Mucosa of descending colon (tissue), 3 donors: ENCODE results near the gene MAN2C1. TPM values are rescaled to one million over a fixed set of nuclear protein-coding genes. Genes with fewer than 3 reads are reported as not detected.
"Not testable (repeated sequence)": the region's sequence is repeated elsewhere in the genome, so short reads cannot be mapped to it uniquely, and the experiment has no call there.

ENCODE experiments used
- ATAC-seq: fragments of 200-7000 bp; cut with Tn5 transposase; one replicate; pipeline ENCODE4 v1.9.1; 2020; ENCODE audit warnings: mild to moderate bottlenecking, moderate library complexity
- DNase-seq, 3 donors: peaks; one replicate each; pipeline ENCODE4 v3.0.0-alpha.2; 2020
- H3K36me3 ChIP-seq: fragments of 200-600 bp; one replicate; pipeline ENCODE4 v1.8.0; 2021; ENCODE audit warnings: low read depth, mild to moderate bottlenecking
- H3K4me1 ChIP-seq: fragments of 200-600 bp; one replicate; pipeline ENCODE4 v1.8.0; 2021; ENCODE audit warnings: low read depth, mild to moderate bottlenecking
- H3K4me3 ChIP-seq: fragments of 200-600 bp; one replicate; pipeline ENCODE4 v1.8.0; 2021; ENCODE audit warnings: mild to moderate bottlenecking
- H3K9me3 ChIP-seq: fragments of 200-600 bp; one replicate; pipeline ENCODE4 v1.8.0; 2021; ENCODE audit warnings: mild to moderate bottlenecking
- CTCF ChIP-seq: fragments of 200-600 bp; IDR thresholded peaks from one replicate; pipeline ENCODE4 v1.8.0; 2022; ENCODE audit warnings: antibody characterized with exemption, mild to moderate bottlenecking
- intact Hi-C, 2 donors: fragments of 100-400 bp; cut with DNase I in 1 of 2; cut with micrococcal nuclease in 1 of 2; formaldehyde crosslinking; loops; one replicate each; pipeline versions ENCODE4 v1.11.0 to v1.11.1; 2022; cut with DNase I, micrococcal nuclease
- total RNA-seq, 3 donors: library from RNA; stranded (reverse); fragmentation: NEBNext Ultra II Directional in 2 of 3; extraction: Animal tissue kit (Norgen Biotek cat#: 25700) in 2 of 3; gene quantifications; one replicate each; pipeline versions ENCODE4 v1.2.1 to v1.2.4, GENCODE V29; 2021 to 2023
- donor health status: DM: no; HTN: no; CAD: no; lungs with moderate emphysema.
- donor health status: DM: no; HTN: no; CAD: no.
- donor health status: DM: no; HTN: yes; CAD: no.

MAN2C1 gene
- total RNA-seq, 3 donors from 2014 or later: 192 to 239 (median 217) TPM

GRCh38 chr15:75321711-75322110 lies 46.7 kb downstream of the MAN2C1 start:
- Histone ChIP-seq H3K36me3 (no peaks in the 10 kb centered on the region), H3K4me1 (no peaks in the 10 kb centered on the region), H3K4me3 (no peak overlapping the region), H3K9me3 (no peaks in the 10 kb centered on the region)
- intact Hi-C loops: no loop called here
- ATAC-seq (no peak), DNase-seq (no peak)
- no peak for TF ChIP-seq CTCF

- H3K36me3 ChIP-seq, H3K4me1 ChIP-seq, H3K9me3 ChIP-seq, ATAC-seq, intact Hi-C loops, DNase-seq, H3K4me3 ChIP-seq: not testable (repeated sequence)
Observed at GRCh38 chr15:75319231-75319897, 49.0 kb downstream of the MAN2C1 start.

DNA sequence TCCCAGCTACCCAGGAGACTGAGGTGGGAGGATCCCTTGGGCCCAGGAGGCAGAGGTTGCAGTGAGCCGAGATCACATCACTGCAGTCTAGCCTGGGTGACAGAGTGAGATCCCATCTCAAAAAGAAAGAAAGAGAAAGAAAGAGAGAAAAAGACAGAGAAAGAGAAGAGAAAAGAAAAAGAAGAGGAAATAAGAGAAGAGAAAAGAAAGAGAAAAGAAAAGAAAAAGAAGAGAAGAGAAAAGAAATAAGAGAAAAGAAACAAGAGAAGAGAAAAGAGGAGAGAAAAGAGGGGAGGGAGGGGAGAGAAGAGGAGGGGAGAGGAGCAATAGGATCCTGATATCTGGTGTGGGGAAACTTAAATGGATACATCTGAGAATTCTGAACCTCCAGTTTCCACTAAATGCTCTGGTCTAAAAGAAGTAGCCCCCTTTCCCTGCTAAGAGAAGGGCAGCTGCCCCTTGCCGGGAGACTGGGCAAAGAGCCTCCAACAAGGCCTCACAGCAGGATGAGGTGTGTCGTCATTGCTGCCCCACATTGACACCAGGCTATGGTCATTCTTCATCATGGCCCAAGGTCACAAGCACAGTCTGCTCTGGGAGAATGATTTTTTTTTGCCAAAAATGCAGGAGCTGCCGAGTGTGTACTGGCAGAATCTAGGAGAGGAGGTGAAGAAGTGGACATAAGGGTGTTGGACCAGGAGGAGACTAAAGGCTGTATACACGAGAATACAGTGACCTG lies 53.7 kb downstream of the MAN2C1 start:
- intact Hi-C loops: no loop called here
- no peak for TF ChIP-seq CTCF
- ATAC-seq: no peak
- Histone ChIP-seq H3K36me3 (no peaks in the 10 kb centered on the region), H3K9me3 (no peaks in the 10 kb centered on the region), H3K4me1 (no peaks in the 10 kb centered on the region), H3K4me3 (no peak overlapping the region)
- no peak for DNase-seq

DNA sequence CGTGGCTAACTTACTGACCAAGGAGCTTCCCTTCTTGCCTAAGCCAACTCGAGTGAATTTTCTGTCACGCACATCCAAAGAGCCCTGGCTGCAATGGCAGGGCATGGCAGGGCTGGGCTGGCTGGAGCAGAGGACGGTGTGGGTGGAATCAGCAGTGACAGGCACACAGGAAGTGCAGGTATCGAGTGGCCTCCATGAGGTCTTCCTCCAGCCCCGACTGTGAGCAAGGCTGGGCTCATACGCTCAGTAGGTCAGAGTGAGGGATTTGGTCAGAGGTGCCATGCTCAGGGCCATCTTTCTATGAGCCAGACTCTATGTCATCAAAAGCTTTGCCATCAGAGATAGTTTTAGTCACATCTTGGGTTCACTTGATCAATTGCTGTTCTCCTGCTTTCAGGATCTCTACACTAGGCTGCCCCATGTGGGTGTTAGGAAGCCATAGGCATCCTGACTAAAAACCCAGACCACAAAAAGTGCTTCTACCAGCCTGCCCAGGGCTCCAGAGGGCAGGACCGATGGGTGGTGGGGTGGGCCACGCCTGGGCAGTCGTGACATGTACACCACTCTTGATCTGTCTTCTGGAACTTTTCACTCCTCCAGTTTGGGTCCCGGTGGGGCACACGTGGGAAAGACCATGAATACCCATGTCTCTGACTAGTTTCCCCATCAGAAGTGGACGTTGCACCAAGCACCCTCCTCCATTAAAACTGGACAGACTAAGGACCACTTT lies 55.1 kb downstream of the MAN2C1 start:
- no peak for ATAC-seq

DNA sequence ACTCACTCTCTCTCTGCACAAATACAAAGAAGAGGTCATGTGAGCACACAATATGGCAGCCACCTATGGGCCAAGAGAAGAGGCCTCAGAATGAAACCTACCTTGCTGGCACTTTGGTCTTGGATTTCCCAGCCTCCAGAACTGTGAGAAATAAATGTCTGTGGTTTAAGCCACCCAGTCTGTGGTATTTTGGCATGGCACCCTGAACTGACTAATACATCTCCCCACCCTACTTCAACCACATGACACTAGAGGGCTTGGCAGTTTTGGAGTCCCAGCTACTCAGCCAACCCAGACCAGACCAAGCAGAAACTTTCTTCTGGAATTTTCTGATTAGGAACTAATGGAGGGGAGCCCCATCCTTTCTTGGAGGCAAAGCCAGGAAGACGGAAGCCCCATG lies 55.9 kb downstream of the MAN2C1 start:
- H3K36me3 ChIP-seq, intact Hi-C loops: not testable (repeated sequence)

More for the DNA sequence above, 55.1 kb downstream of the MAN2C1 start:
- Histone ChIP-seq H3K36me3 (no peaks in the 10 kb centered on the region), H3K9me3 (no peaks in the 10 kb centered on the region), H3K4me1 (no peaks in the 10 kb centered on the region), H3K4me3 (no peak overlapping the region)
- no peak for TF ChIP-seq CTCF
- no peak for DNase-seq
- intact Hi-C loops: no loop called here

DNA sequence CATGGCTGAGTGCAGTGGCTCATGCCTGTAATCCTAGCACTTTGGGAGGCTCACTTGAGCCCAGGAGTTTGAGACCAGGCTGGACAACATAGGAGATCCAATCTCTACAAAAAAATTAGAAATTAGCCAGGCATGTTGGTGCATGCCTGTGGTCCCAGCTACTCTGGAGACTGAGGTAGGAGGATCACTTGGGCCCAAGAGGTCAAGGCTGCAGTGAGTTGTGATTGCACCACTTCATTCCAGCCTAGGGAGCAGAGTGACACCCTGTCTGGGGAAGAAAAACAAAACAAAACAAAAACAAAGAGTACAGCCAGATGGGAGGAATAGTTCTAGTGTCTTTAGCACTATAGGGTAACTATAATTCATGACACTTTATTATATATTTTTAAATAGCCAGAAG lies 58.7 kb downstream of the MAN2C1 start:
- Histone ChIP-seq H3K36me3 (no peaks in the 10 kb centered on the region), H3K4me3 (no peak overlapping the region), H3K9me3 (no peaks in the 10 kb centered on the region), H3K4me1 (no peaks in the 10 kb centered on the region)
- no peak for TF ChIP-seq CTCF
- no peak for DNase-seq
- intact Hi-C loops: no loop called here
- no peak for ATAC-seq

More for the DNA sequence above, 55.9 kb downstream of the MAN2C1 start:
- DNase-seq, H3K9me3 ChIP-seq, H3K4me3 ChIP-seq, H3K4me1 ChIP-seq, ATAC-seq: not testable (repeated sequence)
